Breast epithelium (tissue), 4 donors: ENCODE results near the gene CPEB3. TPM values are rescaled to one million over a fixed set of nuclear protein-coding genes. Genes with fewer than 3 reads are reported as not detected.

Source experiments
- DNase-seq, 2 donors: peaks; one replicate each; pipeline ENCODE4 v3.0.0-alpha.2; 2019; ENCODE audit warnings: low spot score in 2 of 2
- H3K27ac ChIP-seq, 2 donors: fragments of 200-600 bp; sonication (generic) in 1 of 2; one replicate each; pipeline ENCODE4 v1.5.1; 2016 to 2019; ENCODE audit warnings: mild to moderate bottlenecking in 1 of 2
- H3K27me3 ChIP-seq, 2 donors: fragments of 200-600 bp; sonication (generic) in 1 of 2; one replicate each; pipeline versions ENCODE4 v1.5.1 to v1.6.0; 2017 to 2019; ENCODE audit warnings: control low read depth in 1 of 2, mild to moderate bottlenecking in 1 of 2
- H3K36me3 ChIP-seq: fragments of 200-600 bp; one replicate; pipeline ENCODE4 v1.5.1; 2019
- H3K4me1 ChIP-seq, 2 donors: fragments of 200-600 bp; sonication (generic); one replicate each; pipeline ENCODE4 v1.5.1; 2016 to 2019; ENCODE audit warnings: control low read depth in 1 of 2
- H3K4me3 ChIP-seq, 3 donors: fragments of 200-600 bp; sonication (generic); 1 replicate in 2 of 3; 2 replicates in 1 of 3; pipeline ENCODE4 v1.5.1; 2016 to 2019; ENCODE audit warnings: mild to moderate bottlenecking in 3 of 3, moderate library complexity in 2 of 3
- H3K9me3 ChIP-seq, 2 donors: fragments of 200-600 bp; sonication (generic) in 1 of 2; one replicate each; pipeline ENCODE4 v1.5.1; 2016 to 2019; ENCODE audit warnings: control low read depth in 1 of 2
- CTCF ChIP-seq, 3 donors: fragments of 450-650 bp; IDR thresholded peaks; one replicate each; pipeline ENCODE4 v1.5.1; 2016 to 2017; ENCODE audit warnings: antibody characterized with exemption in 3 of 3, mild to moderate bottlenecking in 3 of 3, moderate library complexity in 3 of 3
- POLR2A ChIP-seq: fragments of 450-650 bp; IDR thresholded peaks from one replicate; pipeline ENCODE4 v1.6.1; 2016; ENCODE audit warnings: antibody characterized with exemption, mild to moderate bottlenecking, moderate library complexity
- POLR2AphosphoS5 ChIP-seq, 3 donors: sonication (generic); formaldehyde crosslinking; IDR thresholded peaks; one replicate each; pipeline ENCODE4 v1.6.1; 2017; ENCODE audit warnings: antibody characterized with exemption in 3 of 3
- intact Hi-C: fragments of 100-400 bp; cut with DNase I; formaldehyde crosslinking; loops from one replicate; pipeline ENCODE4 v1.15.1; 2023; ENCODE audit warnings: low total_unique reads
- total RNA-seq, 3 donors: library from RNA; depleted of rRNA; stranded (reverse); fragments of >200 nt; gene quantifications; one replicate each; pipeline ENCODE4 v1.1.0, GENCODE V29; 2016

The CPEB3 gene
- total RNA-seq, 3 donors from 2014 or later = 3.8 to 12.1 (median 5.2) TPM

- peak; percentile 35 to 56 for DNase-seq
- TF ChIP-seq POLR2A (peak; percentile 23), CTCF (IDR thresholded peaks at IDR 0.05) (no peak), POLR2AphosphoS5 (IDR thresholded peaks at IDR 0.05) (peak in 1 of 3 donors; percentile 13)
- Histone ChIP-seq H3K27ac (peak overlapping the region; percentile 79 to 88), H3K4me3 (peak overlapping the region; percentile 61 to 88 (median 81)), H3K4me1 (peaks cover 0 to 7% of the 10 kb centered on the region in 2 donors), H3K36me3 (no peaks in the 10 kb centered on the region), H3K27me3 (no peaks in the 10 kb centered on the region), H3K9me3 (no peaks in the 10 kb centered on the region)
- intact Hi-C loops = no loop called here
Observed at GRCh38 chr10:92240289-92241157, 50.4 kb downstream of the CPEB3 start.

GRCh38 chr10:92239600-92240288 lies 51.1 kb downstream of the CPEB3 start:
- Histone ChIP-seq H3K9me3 (no peaks in the 10 kb centered on the region), H3K27me3 (no peaks in the 10 kb centered on the region), H3K27ac (peak overlapping the region; percentile 79 to 88), H3K4me3 (peak overlapping the region; percentile 61 to 88 (median 81)), H3K4me1 (peaks cover 0 to 7% of the 10 kb centered on the region in 2 donors), H3K36me3 (no peaks in the 10 kb centered on the region)
- no peak for DNase-seq
- TF ChIP-seq POLR2AphosphoS5 (IDR thresholded peaks at IDR 0.05) (no peak), CTCF (IDR thresholded peaks at IDR 0.05) (no peak), POLR2A (no peak)
- intact Hi-C loops = no loop called here

DNA sequence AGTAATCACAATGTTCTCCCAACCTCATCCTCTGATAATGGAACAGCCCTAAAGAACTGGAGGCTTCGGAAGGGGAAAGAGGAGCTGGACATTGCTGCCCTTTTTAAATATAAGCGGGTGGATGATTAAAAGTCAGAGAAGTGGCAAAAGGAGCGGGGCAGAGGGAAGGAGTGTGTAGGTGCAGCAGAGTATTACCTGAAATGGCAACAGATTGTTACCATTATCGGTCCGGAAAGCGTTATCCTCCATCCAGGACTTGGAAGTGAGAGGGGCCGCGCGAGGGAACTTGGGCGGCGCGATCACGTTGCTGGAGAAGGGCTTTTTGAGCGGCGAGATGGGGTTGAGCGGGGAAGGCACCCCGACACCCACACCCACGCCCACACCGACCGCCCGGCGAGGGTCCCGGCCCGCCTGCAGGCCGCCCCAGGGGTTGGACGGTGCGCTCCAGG lies 51.7 kb downstream of the CPEB3 start:
- Histone ChIP-seq H3K4me1 (peaks cover 0 to 7% of the 10 kb centered on the region in 2 donors), H3K9me3 (no peaks in the 10 kb centered on the region), H3K4me3 (peak overlapping the region; percentile 61 to 88 (median 81)), H3K36me3 (no peaks in the 10 kb centered on the region), H3K27me3 (no peaks in the 10 kb centered on the region), H3K27ac (peak overlapping the region; percentile 79 to 88)
- TF ChIP-seq CTCF (IDR thresholded peaks at IDR 0.05) (no peak), POLR2A (no peak), POLR2AphosphoS5 (IDR thresholded peaks at IDR 0.05) (no peak)
- intact Hi-C loops = no loop called here
- DNase-seq = no peak

DNA sequence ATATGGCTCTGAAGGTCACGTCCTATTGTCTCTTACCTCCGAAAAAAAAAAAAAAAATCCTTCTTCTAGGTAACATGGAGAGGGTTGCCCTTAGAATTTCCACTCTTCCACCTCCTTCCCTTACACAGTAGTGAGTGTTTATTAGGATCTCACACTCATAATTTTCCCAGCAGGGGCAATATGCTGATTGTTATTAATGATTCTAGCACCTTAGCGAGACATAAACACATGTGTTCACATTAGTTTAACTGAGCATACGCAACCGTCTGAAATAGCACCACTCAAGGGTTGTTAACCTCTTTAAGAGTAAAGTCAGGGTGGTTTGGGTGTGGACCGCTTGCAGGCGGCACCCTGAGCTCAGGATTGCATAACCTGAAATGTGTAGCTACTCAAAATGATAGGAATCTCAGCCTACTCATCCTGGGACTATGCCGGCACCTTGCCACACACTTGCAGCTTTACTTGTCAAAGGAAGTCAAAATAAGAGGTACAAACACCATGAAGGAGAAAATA lies 52.2 kb downstream of the CPEB3 start:
- Histone ChIP-seq H3K36me3 (no peaks in the 10 kb centered on the region), H3K27me3 (no peaks in the 10 kb centered on the region), H3K4me1 (peaks cover 0 to 7% of the 10 kb centered on the region in 2 donors), H3K9me3 (no peaks in the 10 kb centered on the region), H3K4me3 (peak overlapping the region; percentile 61 to 88 (median 81)), H3K27ac (peak overlapping the region; percentile 79 to 88)
- intact Hi-C loops = no loop called here
- peak in 1 of 3 donors; percentile 27 for TF ChIP-seq POLR2AphosphoS5 (IDR thresholded peaks at IDR 0.05)
- no peak for TF ChIP-seq CTCF (IDR thresholded peaks at IDR 0.05)
- peak; percentile 62 to 68 for DNase-seq
